Activated CD8-positive, alpha-beta memory T cell treated with anti-CD3 and anti-CD28 coated beads for 4 hours (primary cell): ENCODE data around the gene MTUS2.
"Not testable (repeated sequence)": the region's sequence is repeated elsewhere in the genome, so short reads cannot be mapped to it uniquely, and the experiment has no call there.

Source experiments
- DNase-seq, 2 donors: peaks; one replicate each; pipeline ENCODE4 v3.0.0-alpha.2; 2020; ENCODE audit warnings: low read depth in 2 of 2

MTUS2 gene

DNA sequence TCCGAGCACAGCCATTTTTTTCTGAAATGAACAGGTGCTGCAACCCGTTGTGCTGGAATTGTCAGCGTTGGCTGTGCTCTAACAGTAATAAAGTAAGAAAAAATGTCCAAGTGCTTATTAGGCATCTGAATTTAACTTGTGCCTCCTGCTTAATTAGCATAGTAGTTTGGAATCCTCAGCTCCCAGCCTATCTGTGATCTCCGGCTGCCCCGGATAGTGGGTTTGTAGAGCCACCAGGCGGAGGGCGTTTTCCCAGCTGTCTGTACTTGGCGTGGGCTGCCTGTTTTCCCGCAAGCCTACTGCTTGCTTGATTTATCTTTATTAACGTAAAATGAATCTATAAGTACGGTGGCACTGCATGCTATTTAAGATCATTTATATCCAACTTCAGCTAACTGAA is 137.9 kb downstream of the MTUS2 start:
- no peak for DNase-seq

GRCh38 chr13:28958441-28958840 is 138.3 kb downstream of the MTUS2 start:
- no peak for DNase-seq

- DNase-seq = no peak
These were observed 143.9 kb downstream of the MTUS2 start for GRCh38 chr13:28964052-28964451.

DNA sequence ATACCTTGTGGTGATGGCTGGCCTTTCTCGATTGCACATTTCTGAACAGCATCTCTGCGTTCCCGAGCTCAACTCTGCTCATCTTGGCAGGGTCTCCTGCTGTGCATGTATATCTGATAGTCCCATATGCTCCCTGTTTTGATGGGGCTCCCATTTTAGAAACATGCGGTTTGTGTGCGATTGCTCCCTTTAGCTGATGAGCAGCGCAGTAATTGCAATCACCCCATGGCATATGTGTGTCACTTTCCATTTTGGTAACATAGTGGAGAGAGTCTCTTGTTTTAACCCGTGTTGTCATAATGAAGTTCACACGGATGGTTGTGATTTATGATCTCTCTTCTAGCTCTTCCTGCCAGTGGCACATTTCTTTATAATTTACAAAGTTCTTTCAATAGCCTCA is 144.7 kb downstream of the MTUS2 start:
- no peak for DNase-seq

GRCh38 chr13:28967029-28967915 is 147.1 kb downstream of the MTUS2 start:
- DNase-seq = no peak

GRCh38 chr13:28976195-28976594 is 156.1 kb downstream of the MTUS2 start:
- DNase-seq = no peak

DNA sequence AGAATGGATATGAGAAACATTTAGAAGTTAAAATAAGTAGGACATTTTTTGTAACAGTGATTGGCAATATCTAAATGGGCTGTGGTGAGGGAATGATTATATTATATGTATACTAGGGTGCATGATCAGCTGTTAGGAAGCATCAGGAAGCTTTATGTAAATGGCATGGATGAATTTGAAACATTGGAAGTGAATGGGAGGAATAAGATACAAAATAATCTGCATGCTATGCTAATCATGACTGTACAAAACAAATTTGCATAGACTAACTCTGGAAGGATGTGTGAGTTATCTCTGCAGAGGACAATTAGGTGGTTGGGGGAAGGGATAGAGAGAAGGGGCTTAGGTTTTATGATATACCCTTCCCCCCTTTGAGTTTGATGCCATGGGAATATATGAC is 156.5 kb downstream of the MTUS2 start:
- DNase-seq = no peak

- DNase-seq = no peak
These were observed 158.4 kb downstream of the MTUS2 start for GRCh38 chr13:28978574-28978973.

DNA sequence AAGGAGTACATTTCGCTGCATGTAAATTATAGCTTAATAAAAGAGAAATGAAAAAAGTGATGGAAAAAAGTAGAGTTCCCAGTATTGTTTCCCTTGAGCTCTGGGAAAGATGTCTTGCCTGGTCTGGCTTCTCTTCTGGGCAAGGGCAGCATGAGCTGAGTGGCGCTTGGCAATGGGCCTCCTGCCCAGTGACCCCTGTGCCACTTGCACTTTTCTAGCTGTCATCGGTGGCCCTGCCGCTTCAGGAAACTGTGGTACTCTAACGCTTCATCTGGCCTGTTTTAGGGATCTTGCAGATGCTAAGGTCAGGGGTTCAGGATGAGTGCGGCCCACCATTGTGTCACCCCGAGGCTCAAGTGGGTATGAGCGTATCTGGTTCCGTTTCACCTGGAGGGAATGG is 161.4 kb downstream of the MTUS2 start:
- no peak for DNase-seq

- no peak for DNase-seq
These were observed 163.5 kb downstream of the MTUS2 start for GRCh38 chr13:28983641-28984040.

GRCh38 chr13:28984326-28984725 is 164.2 kb downstream of the MTUS2 start:
- DNase-seq = no peak

GRCh38 chr13:28984825-28985224 is 164.7 kb downstream of the MTUS2 start:
- no peak for DNase-seq

GRCh38 chr13:28990378-28990777 is 170.2 kb downstream of the MTUS2 start:
- DNase-seq = not testable (repeated sequence)

GRCh38 chr13:28991764-28992163 is 171.6 kb downstream of the MTUS2 start:
- DNase-seq = no peak

- DNase-seq = no peak
These were observed 180.7 kb downstream of the MTUS2 start for GRCh38 chr13:29000826-29001225.

GRCh38 chr13:29005035-29005762 is 185.1 kb downstream of the MTUS2 start:
- no peak for DNase-seq

DNA sequence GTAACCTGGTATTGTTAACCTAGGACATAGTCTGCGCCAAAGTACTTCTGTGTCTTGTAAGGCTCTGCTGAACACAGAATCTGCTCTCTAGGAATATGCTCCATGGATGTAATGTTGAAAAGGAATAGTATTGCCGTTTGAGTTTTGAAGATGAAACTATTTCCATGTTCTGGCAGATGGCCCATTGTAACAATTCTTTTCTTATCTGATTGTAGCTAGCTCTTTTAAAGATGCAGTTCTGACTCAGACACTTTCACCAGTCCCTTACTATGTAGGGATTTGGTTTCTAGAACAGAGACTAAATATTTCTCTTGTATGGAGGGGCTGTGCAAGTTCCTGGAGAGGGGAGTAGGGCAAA is 185.6 kb downstream of the MTUS2 start:
- DNase-seq = no peak

DNA sequence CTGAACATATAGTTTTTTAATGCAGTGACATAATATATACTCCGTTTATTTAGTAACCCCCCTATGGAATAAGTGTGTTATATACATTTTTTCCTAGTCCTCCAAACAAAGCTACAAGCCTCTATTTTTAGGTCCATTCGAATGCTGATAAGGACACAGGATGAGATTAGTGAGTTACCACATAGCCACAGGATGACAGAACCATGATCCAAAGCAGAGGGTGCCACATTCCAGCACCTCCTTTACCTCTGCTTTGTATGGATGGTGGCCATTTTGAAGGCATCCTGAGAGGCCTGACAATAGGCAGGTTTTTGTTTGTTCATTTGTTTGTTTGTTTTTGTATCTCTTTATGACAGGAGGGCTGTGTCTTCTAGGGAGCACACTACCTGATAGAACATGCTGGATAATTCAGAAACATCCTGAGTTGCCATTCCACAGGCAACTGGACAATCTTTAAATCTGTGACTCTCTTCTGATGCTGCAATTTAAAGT is 186.3 kb downstream of the MTUS2 start:
- no peak for DNase-seq

GRCh38 chr13:29008296-29008695 is 188.2 kb downstream of the MTUS2 start:
- DNase-seq = no peak

- no peak for DNase-seq
These were observed 200.2 kb downstream of the MTUS2 start for GRCh38 chr13:29020314-29020713.

DNA sequence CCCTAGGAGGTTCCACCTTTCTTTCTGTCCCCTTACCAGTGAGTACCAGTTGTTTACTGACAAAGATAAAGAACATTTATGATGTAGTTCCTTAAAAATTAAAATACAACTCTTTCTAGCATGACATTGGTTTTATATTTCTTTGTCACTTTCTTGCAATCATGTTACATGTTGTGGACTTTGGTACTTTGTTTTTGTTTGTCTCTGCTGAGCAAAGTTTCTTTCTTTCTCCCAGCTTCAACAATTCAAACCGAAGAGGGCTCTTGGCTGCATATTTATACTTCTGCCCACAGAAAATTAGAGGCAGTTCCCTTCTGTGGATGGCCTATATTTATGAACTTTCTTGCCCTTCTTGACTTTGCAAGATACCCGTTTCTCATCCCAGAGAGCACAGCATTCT is 201.2 kb downstream of the MTUS2 start:
- no peak for DNase-seq

GRCh38 chr13:29021717-29022116 is 201.6 kb downstream of the MTUS2 start:
- DNase-seq = no peak

GRCh38 chr13:29022410-29022809 is 202.3 kb downstream of the MTUS2 start:
- DNase-seq = no peak
